A673 (cell line): ENCODE results near the gene MGP. TPM values are rescaled to one million over a fixed set of nuclear protein-coding genes. Genes with fewer than 3 reads are reported as not detected.

ENCODE experiments used
- BruUV-seq: library from RNA; stranded (reverse); fragments of 400-500 nt; replicated peaks from 2 replicates; lab custom pipeline; 2021; lab: Mats Ljungman, UMichigan
- CTCF ChIA-PET: fragments of 300-600 bp; sonication (Branson Sonifier 250); formaldehyde crosslinking; loops from one replicate; lab custom pipeline; 2022; ENCODE audit warnings: antibody characterized with exemption; lab: Charles Lee
- POLR2A ChIA-PET: fragments of 300-600 bp; sonication (Branson Sonifier 250); formaldehyde crosslinking; loops from one replicate; lab custom pipeline; 2022; ENCODE audit warnings: antibody characterized with exemption; ENCODE audit not compliant: low non-redundant PET; lab: Charles Lee
- DNase-seq: peaks from one replicate; pipeline ENCODE4 v3.0.0-alpha.2; 2015; ENCODE audit warnings: low spot score
- H3K27ac ChIP-seq: fragments of 200-600 bp; sonication (generic); 2 replicates; pipeline ENCODE4 v1.5.1; 2016; ENCODE audit warnings: mixed run types, low read depth, mild to moderate bottlenecking, mixed read lengths, antibody characterized with exemption, low read length; ENCODE audit not compliant: poor library complexity, severe bottlenecking
- H3K27me3 ChIP-seq: fragments of 200-600 bp; sonication (generic); replicated peaks from 2 replicates; pipeline ENCODE4 v1.6.1; 2017; ENCODE audit warnings: mixed run types, low read depth, mild to moderate bottlenecking, mixed read lengths, antibody characterized with exemption, low read length; ENCODE audit not compliant: insufficient read depth, poor library complexity
- H3K36me3 ChIP-seq: fragments of 200-600 bp; sonication (generic); 2 replicates; pipeline ENCODE4 v1.6.1; 2016; ENCODE audit warnings: mixed run types, mild to moderate bottlenecking, mixed read lengths, antibody characterized with exemption, low read length; ENCODE audit not compliant: insufficient read depth, poor library complexity, severe bottlenecking
- H3K4me1 ChIP-seq: fragments of 200-600 bp; sonication (generic); 2 replicates; pipeline ENCODE4 v1.6.1; 2017; ENCODE audit warnings: mixed run types, mild to moderate bottlenecking, mixed read lengths, antibody characterized with exemption, low read length; ENCODE audit not compliant: insufficient read depth, poor library complexity, severe bottlenecking
- H3K4me3 ChIP-seq: fragments of 200-600 bp; sonication (generic); 2 replicates; pipeline ENCODE4 v1.5.1; 2016; ENCODE audit warnings: low read depth, mixed run types, mild to moderate bottlenecking, mixed read lengths, low read length; ENCODE audit not compliant: poor library complexity, severe bottlenecking
- H3K9me3 ChIP-seq: fragments of 200-600 bp; sonication (generic); 2 replicates; pipeline ENCODE4 v1.6.1; 2016; ENCODE audit warnings: mixed run types, low read depth, mild to moderate bottlenecking, mixed read lengths, antibody characterized with exemption, low read length; ENCODE audit not compliant: poor library complexity, severe bottlenecking
- EZH2 ChIP-seq: fragments of 200-600 bp; sonication (generic); IDR thresholded peaks from 2 replicates; pipeline ENCODE4 v1.6.1; 2017; ENCODE audit warnings: borderline replicate concordance, low read depth, mild to moderate bottlenecking, mixed read lengths, antibody characterized with exemption, low read length; ENCODE audit not compliant: poor library complexity, severe bottlenecking
- intact Hi-C: fragments of 100-400 bp; cut with micrococcal nuclease; formaldehyde crosslinking; loops from one replicate; pipeline ENCODE4 v1.10.0; 2022; ENCODE audit not compliant: unreplicated experiment
- total RNA-seq: library from RNA; stranded (reverse); gene quantifications from 2 replicates; pipeline ENCODE4 v1.2.3, GENCODE V29; 2021
- TF ChIP-seq, protein P1 (sequence below): fragments of 300-800, 200-600 bp; sonication (generic); conservative IDR thresholded peaks from 2 replicates; pipeline ENCODE4 v1.5.1; 2017; ENCODE audit warnings: low read depth, mild to moderate bottlenecking, antibody characterized with exemption, low read length, moderate library complexity, mixed read lengths

Gene MGP
- total RNA-seq, 1 experiment from 2014 or later = not detected

DNA sequence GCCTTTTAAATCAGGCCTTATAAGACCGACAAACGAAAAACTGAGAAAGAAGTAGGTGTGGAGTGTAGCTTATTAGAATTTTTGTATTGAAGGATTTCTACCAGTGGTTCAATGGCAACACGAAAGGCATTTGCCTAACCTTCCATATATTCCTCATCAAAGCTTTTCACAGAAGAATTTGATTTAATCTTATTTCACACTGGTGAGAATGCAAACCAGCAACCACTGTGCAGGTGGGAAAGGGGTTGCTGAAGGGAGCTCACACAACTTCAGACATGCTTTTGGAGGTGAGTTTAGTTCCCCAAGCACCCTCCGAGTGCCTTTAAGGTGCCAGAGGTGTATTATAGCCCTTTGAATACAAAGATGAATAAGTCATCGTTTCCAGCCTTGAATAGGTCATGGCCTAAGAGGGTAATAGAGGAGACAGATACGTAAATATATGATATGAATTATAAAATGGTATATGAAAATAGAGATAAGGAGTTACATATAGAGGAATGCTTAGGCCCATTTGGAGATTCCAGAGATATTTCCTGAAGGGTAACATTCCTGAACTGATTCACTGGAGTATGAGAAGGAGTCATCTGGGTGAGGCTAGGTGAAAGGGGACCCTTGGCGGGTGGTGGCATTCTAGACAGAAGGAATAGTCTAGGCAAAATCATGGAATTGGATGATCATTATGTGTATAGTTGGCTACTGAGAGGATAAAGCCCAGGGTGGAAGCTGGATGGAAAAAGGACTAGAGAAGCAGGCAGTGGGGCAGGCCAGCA, 46.3 kb upstream of the MGP start:
- DNase-seq = no peak
- H3K4me3 ChIP-seq = no peak overlapping the region
- BruUV-seq = no TSS peak
- TF ChIP-seq, protein P1, sequence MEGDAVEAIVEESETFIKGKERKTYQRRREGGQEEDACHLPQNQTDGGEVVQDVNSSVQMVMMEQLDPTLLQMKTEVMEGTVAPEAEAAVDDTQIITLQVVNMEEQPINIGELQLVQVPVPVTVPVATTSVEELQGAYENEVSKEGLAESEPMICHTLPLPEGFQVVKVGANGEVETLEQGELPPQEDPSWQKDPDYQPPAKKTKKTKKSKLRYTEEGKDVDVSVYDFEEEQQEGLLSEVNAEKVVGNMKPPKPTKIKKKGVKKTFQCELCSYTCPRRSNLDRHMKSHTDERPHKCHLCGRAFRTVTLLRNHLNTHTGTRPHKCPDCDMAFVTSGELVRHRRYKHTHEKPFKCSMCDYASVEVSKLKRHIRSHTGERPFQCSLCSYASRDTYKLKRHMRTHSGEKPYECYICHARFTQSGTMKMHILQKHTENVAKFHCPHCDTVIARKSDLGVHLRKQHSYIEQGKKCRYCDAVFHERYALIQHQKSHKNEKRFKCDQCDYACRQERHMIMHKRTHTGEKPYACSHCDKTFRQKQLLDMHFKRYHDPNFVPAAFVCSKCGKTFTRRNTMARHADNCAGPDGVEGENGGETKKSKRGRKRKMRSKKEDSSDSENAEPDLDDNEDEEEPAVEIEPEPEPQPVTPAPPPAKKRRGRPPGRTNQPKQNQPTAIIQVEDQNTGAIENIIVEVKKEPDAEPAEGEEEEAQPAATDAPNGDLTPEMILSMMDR = no peak
- no peak for TF ChIP-seq EZH2
- H3K9me3 ChIP-seq = no peaks in the 10 kb centered on the region
- H3K27ac ChIP-seq = no peak overlapping the region
- H3K36me3 ChIP-seq = no peaks in the 10 kb centered on the region
- no peaks in the 10 kb centered on the region for H3K27me3 ChIP-seq
- ChIA-PET POLR2A (no interaction called here), CTCF (no interaction called here)
- intact Hi-C loops = no loop called here
- peaks cover 17% of the 10 kb centered on the region for H3K4me1 ChIP-seq

DNA sequence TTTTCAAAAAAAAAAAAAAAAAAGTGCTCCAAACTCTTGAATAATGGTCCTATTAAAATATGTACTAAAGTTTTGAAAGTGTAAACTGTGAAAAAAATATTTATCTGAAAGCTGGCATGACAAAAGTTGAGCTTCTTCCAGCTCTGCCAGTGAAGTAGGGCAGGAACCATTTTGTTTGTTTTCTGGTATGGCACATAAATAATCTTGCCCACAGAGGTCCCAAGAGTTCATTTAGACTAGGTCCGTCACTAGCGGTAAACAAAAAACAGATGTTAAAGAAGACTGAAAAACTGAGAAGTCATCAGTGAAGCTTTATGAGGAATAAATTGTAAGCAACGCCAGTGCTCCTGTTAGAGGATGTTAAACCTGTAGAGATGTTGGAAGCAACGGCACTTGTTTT, 45.7 kb upstream of the MGP start:
- Histone ChIP-seq H3K36me3 (no peaks in the 10 kb centered on the region), H3K27ac (no peak overlapping the region), H3K9me3 (no peaks in the 10 kb centered on the region), H3K4me3 (no peak overlapping the region), H3K4me1 (peaks cover 23% of the 10 kb centered on the region), H3K27me3 (no peaks in the 10 kb centered on the region)
- ChIA-PET CTCF (no interaction called here), POLR2A (no interaction called here)
- no peak for TF ChIP-seq EZH2
- TF ChIP-seq, protein P1 = no peak
- DNase-seq = no peak
- no TSS peak for BruUV-seq
- intact Hi-C loops = no loop called here

DNA sequence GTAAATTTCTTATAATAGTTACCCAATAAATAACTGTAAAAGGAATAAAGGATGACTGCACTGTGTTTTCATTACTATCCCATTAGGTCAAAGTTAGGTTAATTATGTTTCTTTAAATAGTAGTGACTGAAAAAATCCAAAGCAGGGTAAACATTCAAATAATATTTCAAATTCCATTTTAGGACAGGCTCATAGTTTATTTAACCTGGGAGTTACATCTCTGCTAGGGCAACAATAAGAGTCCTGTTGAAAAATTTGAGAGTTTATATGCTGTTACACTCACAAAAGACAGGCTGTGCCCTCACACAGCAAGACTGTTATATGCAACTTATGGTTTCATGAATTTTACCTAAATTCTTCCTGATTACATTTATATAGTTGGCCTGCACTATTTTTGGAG, 44.6 kb upstream of the MGP start:
- Histone ChIP-seq H3K36me3 (no peaks in the 10 kb centered on the region), H3K27ac (no peak overlapping the region), H3K27me3 (no peaks in the 10 kb centered on the region), H3K4me3 (no peak overlapping the region), H3K4me1 (peaks cover 29% of the 10 kb centered on the region), H3K9me3 (no peaks in the 10 kb centered on the region)
- no peak for DNase-seq
- ChIA-PET POLR2A (no interaction called here), CTCF (no interaction called here)
- intact Hi-C loops = no loop called here
- TF ChIP-seq, protein P1 = no peak
- no peak for TF ChIP-seq EZH2
- no TSS peak for BruUV-seq
